K562 (cell line): ENCODE results near the gene PI4KA. TPM values are rescaled to one million over a fixed set of nuclear protein-coding genes. Genes with fewer than 3 reads are reported as not detected.

Source experiments
- ASH1L ChIP-seq: fragments of 450-650 bp; IDR thresholded peaks from 2 replicates; pipeline ENCODE4 v1.6.1; 2018; ENCODE audit warnings: borderline replicate concordance, mild to moderate bottlenecking, low read depth; ENCODE audit not compliant: partially characterized antibody
- BHLHE40 ChIP-seq: IDR thresholded peaks from 2 replicates; pipeline ENCODE4 v1.6.1; 2011; ENCODE audit warnings: low read length, improper control_type of control experiment
- DEAF1 ChIP-seq: fragments of 450-650 bp; formaldehyde crosslinking; IDR thresholded peaks from 2 replicates; pipeline ENCODE4 v1.4.0; 2020; ENCODE audit warnings: mild to moderate bottlenecking, moderate library complexity
- HMGXB4 ChIP-seq: sonication (generic); formaldehyde crosslinking; IDR thresholded peaks from 2 replicates; pipeline ENCODE4 v1.8.1; 2023; ENCODE audit warnings: mild to moderate bottlenecking, missing genetic modification reagents
- IRF9 ChIP-seq: fragments of 450-650 bp; IDR thresholded peaks from 2 replicates; pipeline ENCODE4 v1.6.1; 2016; ENCODE audit warnings: missing biosample characterization, missing genetic modification characterization
- SRSF7 ChIP-seq: fragments of 200-400 bp; formaldehyde crosslinking; optimal IDR thresholded peaks from 2 replicates; pipeline ENCODE3; 2017; ENCODE audit warnings: mild to moderate bottlenecking, low read depth, low read length
- ZBED1 ChIP-seq: IDR thresholded peaks from 2 replicates; pipeline ENCODE4 v1.6.1; 2014
- ZNF764 ChIP-seq: fragments of 250-450 bp; sonication (Bioruptor Pico); IDR thresholded peaks from 2 replicates; pipeline ENCODE4 v1.4.0; 2020; ENCODE audit warnings: low read depth, mild to moderate bottlenecking, moderate library complexity
- polyA plus RNA-seq, 8 experiments: library from polyadenylated mRNA; depleted of rRNA in 4 of 8; stranded (reverse) in 5 of 8; unstranded in 3 of 8; fragments of >200 nt; fragmentation: Nextera tagmentation in 2 of 8; fragmentation: Illumina TruSeq in 1 of 8; extraction: Ambion mirVana in 2 of 8; extraction: Trizol in 1 of 8; gene quantifications; 2 replicates each; pipeline versions ENCODE4 v1.2.1 to v1.2.3, GENCODE V29; 2011 to 2014; ENCODE audit warnings: inconsistent platforms in 1 of 8, missing spikeins in 1 of 8
- total RNA-seq, 7 experiments: library from RNA; depleted of rRNA in 6 of 7; stranded (reverse); fragments of >200 nt in 6 of 7; fragmentation: Illumina TruSeq in 2 of 7; extraction: Trizol in 2 of 7; gene quantifications; 2 replicates each; pipeline versions ENCODE4 v1.2.1 to v1.2.3, GENCODE V29; 2011 to 2021; ENCODE audit warnings: low replicate concordance in 1 of 7
- TF ChIP-seq, protein P1 (sequence below), 2 experiments: fragments of 450-650 bp in 1 of 2; sonication (generic) in 1 of 2; formaldehyde crosslinking in 1 of 2; IDR thresholded peaks; 2 replicates each; pipeline versions ENCODE4 v1.7.1 to v1.9.0; 2016 to 2022; ENCODE audit warnings: inconsistent platforms in 1 of 2, mild to moderate bottlenecking in 1 of 2, missing genetic modification reagents in 1 of 2

Gene PI4KA
- total and polyA plus RNA-seq, 9 of the 15 experiments (the other 6 are each of a cell fraction or from before 2014, with no cell fraction given) = 7.3 to 187 (median 84.7) TPM

DNA sequence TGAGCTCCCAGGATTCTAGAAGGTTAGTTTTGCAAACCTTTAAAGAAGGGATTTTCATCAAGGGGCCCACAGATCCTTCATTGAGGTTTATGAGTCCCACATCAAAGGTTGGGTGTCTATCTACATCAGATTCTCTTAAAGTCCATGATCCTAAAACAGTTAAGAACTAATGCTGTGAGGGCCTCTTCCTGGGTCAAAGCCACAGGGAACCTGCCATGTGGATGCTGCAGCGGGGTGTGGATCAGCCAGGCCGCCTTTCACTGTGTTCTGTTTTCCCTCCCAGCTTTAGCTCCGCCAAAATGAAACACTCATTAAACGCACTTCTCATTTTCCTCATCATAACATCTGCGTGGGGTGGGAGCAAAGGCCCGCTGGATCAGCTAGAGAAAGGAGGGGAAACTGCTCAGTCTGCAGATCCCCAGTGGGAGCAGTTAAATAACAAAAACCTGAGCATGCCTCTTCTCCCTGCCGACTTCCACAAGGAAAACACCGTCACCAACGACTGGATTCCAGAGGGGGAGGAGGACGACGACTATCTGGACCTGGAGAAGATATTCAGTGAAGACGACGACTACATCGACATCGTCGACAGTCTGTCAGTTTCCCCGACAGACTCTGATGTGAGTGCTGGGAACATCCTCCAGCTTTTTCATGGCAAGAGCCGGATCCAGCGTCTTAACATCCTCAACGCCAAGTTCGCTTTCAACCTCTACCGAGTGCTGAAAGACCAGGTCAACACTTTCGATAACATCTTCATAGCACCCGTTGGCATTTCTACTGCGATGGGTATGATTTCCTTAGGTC is 79.4 kb downstream of the PI4KA start (continued):
- TF ChIP-seq ZNF764 (CRISPR knock-in tag) (peak; percentile 16; the same call in 1 of the 2 replicates), HMGXB4 (peak; percentile 45; the same call in 1 of the 2 replicates), BHLHE40 (0 out of 2 replicates have a peak, but pooled peaks have one; percentile 1), ZBED1 (no peak), ASH1L (no peak), DEAF1 (no peak), IRF9 (tag) (no peak), SRSF7 (no peak)
- TF ChIP-seq, protein P1, sequence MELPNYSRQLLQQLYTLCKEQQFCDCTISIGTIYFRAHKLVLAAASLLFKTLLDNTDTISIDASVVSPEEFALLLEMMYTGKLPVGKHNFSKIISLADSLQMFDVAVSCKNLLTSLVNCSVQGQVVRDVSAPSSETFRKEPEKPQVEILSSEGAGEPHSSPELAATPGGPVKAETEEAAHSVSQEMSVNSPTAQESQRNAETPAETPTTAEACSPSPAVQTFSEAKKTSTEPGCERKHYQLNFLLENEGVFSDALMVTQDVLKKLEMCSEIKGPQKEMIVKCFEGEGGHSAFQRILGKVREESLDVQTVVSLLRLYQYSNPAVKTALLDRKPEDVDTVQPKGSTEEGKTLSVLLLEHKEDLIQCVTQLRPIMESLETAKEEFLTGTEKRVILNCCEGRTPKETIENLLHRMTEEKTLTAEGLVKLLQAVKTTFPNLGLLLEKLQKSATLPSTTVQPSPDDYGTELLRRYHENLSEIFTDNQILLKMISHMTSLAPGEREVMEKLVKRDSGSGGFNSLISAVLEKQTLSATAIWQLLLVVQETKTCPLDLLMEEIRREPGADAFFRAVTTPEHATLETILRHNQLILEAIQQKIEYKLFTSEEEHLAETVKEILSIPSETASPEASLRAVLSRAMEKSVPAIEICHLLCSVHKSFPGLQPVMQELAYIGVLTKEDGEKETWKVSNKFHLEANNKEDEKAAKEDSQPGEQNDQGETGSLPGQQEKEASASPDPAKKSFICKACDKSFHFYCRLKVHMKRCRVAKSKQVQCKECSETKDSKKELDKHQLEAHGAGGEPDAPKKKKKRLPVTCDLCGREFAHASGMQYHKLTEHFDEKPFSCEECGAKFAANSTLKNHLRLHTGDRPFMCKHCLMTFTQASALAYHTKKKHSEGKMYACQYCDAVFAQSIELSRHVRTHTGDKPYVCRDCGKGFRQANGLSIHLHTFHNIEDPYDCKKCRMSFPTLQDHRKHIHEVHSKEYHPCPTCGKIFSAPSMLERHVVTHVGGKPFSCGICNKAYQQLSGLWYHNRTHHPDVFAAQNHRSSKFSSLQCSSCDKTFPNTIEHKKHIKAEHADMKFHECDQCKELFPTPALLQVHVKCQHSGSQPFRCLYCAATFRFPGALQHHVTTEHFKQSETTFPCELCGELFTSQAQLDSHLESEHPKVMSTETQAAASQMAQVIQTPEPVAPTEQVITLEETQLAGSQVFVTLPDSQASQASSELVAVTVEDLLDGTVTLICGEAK (IDR thresholded peaks at IDR 0.05) = no peak
- TF ChIP-seq, protein P1 (CRISPR knock-in tag; IDR thresholded peaks at IDR 0.05) = no peak
